Measurements from ENCODE around the gene ATF7IP2. TPM values are rescaled to one million over a fixed set of nuclear protein-coding genes. Genes with fewer than 3 reads are reported as not detected.

ATF7IP2 gene
- total and polyA plus RNA-seq, 12 donors = 16.2 to 97.6 (median 71.9) TPM

- H3K4me1 ChIP-seq (replicated peaks in 1 of 2) = peaks cover 12 to 13% of the 10 kb centered on the region in 2 donors
- H3K27me3 ChIP-seq = no peaks in the 10 kb centered on the region
- H3K36me3 ChIP-seq (replicated peaks in 1 of 2) = no peaks in the 10 kb centered on the region
- H3K27ac ChIP-seq = no peak overlapping the region
- 80 to 89% (median 85%) methylated on average over 5 of the region's 5 CpGs for WGBS, 4 donors
- no peak overlapping the region for H3K4me3 ChIP-seq
- DNase-seq = no peak
- intact Hi-C loops (cut with DNase I) = loop anchor here in 1 of 2 donors (10.0 kb wide), 1 partner anchor 407 kb away; no protein-coding TSS in a partner anchor
- no peaks in the 10 kb centered on the region for H3K9me3 ChIP-seq (replicated peaks in 1 of 3)
- TF ChIP-seq CTCF (IDR thresholded peaks at IDR 0.05) (no peak), POLR2A (IDR thresholded peaks at IDR 0.05) (no peak)
These were observed 132.0 kb downstream of the ATF7IP2 start for GRCh38 chr16:10517868-10518267.

DNA sequence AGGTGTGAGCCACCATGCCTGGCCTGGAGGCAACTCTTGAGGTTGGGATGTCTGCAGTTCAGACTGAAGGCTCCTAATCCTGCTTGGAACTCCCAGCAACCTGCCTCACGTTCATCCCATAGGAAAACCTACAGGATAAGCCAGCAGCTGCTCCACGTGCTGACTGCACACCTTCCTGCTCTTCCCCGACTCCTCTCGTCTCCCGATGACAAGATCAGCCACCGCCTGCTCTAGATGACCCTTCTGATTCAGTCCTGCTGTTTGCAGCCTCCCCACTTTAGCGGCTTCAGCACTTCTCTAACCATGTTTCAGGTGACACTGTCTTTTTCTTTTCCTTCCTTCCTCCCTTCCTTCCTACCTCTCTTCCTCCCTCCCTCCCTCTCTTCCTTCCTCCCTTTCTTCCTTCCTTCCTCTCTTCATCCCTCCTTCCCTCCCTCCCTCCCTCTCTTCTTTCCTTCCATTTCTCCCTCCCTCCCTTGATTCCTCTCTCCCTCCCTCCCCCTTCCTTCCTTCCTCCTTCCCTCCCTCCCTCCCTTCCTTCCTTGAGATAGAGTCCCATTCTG is 132.7 kb downstream of the ATF7IP2 start:
- Histone ChIP-seq H3K4me3 (no peak overlapping the region), H3K27ac (no peak overlapping the region), H3K36me3 (replicated peaks in 1 of 2) (no peaks in the 10 kb centered on the region), H3K4me1 (replicated peaks in 1 of 2) (peaks cover 12 to 13% of the 10 kb centered on the region in 2 donors), H3K27me3 (no peaks in the 10 kb centered on the region), H3K9me3 (replicated peaks in 1 of 3) (no peaks in the 10 kb centered on the region)
- intact Hi-C loops (cut with DNase I) = loop anchor here in 1 of 2 donors (10.0 kb wide), 1 partner anchor 406 kb away; no protein-coding TSS in a partner anchor
- TF ChIP-seq POLR2A (IDR thresholded peaks at IDR 0.05) (no peak), CTCF (IDR thresholded peaks at IDR 0.05) (no peak)
- WGBS, 4 donors = 83 to 86% (median 84%) methylated on average over 7 of the region's 7 CpGs
- no peak for DNase-seq

DNA sequence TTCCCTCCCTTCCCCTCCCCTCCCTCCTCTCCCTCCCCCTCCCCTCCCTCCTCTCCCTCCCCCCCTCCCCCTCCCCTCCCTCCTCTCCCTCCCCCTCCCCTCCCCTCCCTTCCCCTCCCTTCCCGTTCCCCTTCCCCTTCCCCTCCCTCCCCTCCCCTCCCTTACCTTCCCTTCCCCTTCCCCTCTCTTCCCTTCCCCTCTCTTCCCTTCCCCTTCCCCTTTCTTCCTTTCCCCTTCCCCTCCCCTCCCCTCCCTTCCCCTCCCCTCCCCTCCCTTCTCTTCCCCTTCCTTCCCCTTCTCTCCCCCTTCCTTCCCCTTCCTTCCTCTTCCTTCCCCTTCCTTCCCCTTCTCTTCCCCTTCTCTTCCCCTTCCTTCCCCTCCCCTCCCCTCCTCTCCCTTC is 133.4 kb downstream of the ATF7IP2 start:
- Histone ChIP-seq H3K4me1 (replicated peaks in 1 of 2) (peaks cover 9% of the 10 kb centered on the region in 2 donors), H3K27ac (no peak overlapping the region), H3K4me3 (no peak overlapping the region), H3K27me3 (no peaks in the 10 kb centered on the region), H3K9me3 (replicated peaks in 1 of 3) (no peaks in the 10 kb centered on the region), H3K36me3 (replicated peaks in 1 of 2) (no peaks in the 10 kb centered on the region)
- no peak for TF ChIP-seq CTCF (IDR thresholded peaks at IDR 0.05)
- no peak for TF ChIP-seq POLR2A (IDR thresholded peaks at IDR 0.05)
- WGBS, 4 donors = no CpG with 5 or more reads among the region's 1 CpG
- intact Hi-C loops (cut with DNase I) = loop anchor here in 1 of 2 donors (10.0 kb wide), 1 partner anchor 406 kb away; no protein-coding TSS in a partner anchor
- no peak for DNase-seq

DNA sequence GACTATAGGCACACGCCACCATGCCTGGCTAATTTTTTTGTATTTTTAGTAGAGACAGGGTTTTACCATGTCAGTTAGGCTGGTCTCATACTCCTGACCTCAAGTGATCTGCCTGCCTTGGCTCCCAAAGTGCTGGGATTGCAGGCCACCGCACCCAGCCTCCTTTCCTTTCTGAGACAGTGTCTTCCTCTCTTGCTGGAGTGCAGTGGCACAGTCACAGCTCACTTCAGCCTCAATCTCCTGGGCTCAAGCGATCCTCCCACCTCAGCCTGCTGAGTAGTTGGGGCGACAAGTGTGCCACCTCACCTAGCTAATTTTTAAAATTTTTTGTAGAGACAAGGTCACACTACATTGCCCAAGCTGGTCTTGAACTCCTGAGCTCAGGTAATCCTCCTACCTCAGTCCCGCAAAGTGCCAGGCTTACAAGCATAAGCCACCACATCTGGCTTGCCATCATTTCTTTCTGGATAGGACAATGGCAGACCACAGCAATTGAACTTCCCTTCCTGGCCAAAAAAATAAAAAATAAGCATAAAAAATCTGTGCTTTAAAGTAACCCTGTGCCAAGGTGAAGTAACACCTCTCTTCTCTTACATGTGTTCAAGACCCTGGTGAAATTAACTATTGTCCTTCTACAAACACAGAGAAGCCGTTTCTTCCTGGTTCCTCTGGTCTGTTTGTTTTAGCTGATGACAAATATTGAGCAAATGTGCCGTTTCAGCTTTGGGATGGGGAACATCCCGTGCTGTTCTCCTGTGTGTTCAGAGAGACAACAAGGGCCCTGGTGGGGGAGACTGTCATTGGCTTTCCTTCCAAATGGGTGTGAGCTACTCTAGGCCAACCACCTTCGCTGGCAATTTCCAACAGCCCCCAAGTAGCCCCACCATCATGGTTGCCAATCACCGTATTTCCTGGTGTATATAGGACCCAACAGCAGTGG is 134.3 kb downstream of the ATF7IP2 start:
- WGBS, 4 donors = 78 to 84% (median 80%) methylated on average over 10 of the region's 10 CpGs
- H3K27me3 ChIP-seq = no peaks in the 10 kb centered on the region
- no peak for TF ChIP-seq POLR2A (IDR thresholded peaks at IDR 0.05)
- TF ChIP-seq CTCF (IDR thresholded peaks at IDR 0.05) = no peak
- H3K9me3 ChIP-seq (replicated peaks in 1 of 3) = no peaks in the 10 kb centered on the region
- H3K36me3 ChIP-seq (replicated peaks in 1 of 2) = no peaks in the 10 kb centered on the region
- no peak overlapping the region for H3K27ac ChIP-seq
- no peak overlapping the region for H3K4me3 ChIP-seq
- peaks cover under 1 to 2% of the 10 kb centered on the region in 2 donors for H3K4me1 ChIP-seq (replicated peaks in 1 of 2)
- DNase-seq = no peak
- intact Hi-C loops (cut with DNase I) = loop anchor here (2.0 to 10.0 kb wide), 4 partner anchors 217 to 405 kb away; no protein-coding TSS in a partner anchor

Data from adrenal gland (tissue), 12 donors.